Fibroblast of skin of scalp (primary cell): Measurements from ENCODE around the gene POLR2B.
"Not testable (repeated sequence)": the region's sequence is repeated elsewhere in the genome, so short reads cannot be mapped to it uniquely, and the experiment has no call there.

Source experiments
- DNase-seq: peaks from one replicate; pipeline ENCODE4 v3.0.0-alpha.2; 2013

The POLR2B gene

DNA sequence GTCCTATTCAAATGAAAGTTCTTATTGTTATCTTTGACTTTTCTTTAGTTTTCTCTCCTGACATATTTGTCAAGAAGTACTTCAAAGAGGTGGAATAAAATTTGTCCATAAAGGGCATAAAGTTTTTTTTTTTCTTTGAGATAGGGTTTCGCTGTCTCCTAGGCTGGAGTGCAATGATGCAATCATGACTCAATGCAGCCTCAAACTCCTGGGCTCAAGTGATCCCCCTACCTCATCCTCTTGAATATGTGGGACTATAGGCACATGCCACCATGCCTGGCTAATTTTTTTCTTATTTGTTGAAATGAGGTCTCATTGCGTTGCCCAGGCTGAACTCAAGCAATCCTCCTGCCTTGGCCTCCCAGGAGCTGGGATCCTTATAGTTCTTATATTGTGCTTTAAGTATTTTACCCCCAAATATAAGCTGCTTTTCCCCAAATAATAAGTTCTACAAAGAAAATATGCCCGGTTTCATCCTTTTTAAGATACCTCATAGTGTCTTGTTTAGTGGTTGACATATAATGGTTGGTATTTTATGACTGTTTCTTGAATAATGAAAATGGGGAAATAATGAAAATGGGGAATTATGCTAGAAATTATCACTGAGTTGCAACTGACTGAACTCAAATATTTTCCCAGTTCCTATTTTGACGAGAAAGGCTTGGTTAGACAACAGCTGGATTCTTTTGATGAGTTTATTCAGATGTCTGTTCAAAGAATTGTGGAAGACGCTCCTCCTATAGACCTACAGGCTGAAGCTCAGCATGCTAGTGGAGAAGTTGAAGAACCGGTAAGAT, 11.6 kb downstream of the POLR2B start:
- peak; percentile 48 for DNase-seq

DNA sequence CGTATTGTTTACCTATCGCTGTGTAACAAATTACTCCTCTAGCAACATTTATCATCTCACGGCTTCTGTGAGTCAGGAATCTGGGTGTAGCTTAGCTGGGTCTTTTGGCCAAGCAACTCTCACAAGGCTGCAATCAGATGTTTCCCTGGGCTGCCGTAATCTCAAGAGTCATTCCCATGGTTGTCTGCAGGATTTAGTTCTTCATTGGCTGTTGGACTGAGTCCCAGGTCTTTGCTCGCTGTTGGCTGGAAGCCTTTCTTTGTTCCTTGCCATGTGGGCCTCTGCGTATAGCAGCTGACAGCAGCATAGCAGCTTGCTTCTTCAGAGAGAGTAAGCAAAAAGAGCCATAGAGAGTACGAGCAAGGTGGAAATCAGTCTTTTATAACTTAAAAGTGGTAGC, 16.8 kb downstream of the POLR2B start:
- DNase-seq = peak; percentile 69

DNA sequence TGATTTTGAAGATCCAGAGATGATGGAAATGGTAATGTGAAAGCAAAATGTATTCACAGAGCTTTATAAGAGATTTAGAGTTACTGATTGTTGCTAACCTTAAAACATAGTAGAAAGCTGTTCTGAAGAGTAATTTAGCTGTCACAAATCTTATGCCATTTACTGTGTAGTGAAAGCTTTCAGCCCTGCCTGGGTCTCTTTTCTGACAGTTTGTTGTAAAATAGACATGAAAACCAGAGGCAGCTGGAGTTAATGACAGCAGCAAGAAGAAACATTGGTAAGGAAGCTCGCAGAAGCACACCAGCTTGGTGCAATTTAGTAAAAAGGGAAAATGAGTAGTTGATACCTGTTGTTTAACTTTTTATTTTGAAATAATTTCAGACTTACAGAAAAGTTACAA, 21.1 kb downstream of the POLR2B start:
- DNase-seq = no peak

DNA sequence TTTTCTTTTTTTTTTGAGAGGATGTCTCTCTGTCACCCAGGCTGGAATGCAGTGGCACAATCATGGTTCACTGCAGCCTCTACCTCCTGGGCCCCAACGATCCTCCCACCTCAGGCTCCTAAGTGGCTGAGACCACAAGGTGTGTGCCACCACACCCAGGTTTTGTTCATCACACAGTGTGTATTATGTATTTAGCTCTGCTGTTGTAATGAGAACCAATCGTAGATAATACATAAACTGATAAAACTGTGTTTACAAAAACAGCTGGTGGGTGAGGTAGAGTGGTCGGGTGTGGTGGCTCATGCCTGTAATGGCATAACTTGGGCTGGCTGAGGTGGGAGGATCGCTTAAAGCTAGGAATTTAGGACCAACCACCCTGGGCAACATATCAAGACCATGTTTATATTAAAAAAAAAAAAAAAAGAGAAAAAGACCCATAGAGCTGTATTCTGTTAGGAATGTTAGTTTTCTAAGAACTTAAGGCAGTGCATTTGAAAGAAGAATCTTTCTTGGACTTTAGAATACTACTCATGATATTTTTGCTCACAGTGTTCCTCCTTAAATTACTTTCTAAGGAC, 34.9 kb downstream of the POLR2B start:
- no peak for DNase-seq

DNA sequence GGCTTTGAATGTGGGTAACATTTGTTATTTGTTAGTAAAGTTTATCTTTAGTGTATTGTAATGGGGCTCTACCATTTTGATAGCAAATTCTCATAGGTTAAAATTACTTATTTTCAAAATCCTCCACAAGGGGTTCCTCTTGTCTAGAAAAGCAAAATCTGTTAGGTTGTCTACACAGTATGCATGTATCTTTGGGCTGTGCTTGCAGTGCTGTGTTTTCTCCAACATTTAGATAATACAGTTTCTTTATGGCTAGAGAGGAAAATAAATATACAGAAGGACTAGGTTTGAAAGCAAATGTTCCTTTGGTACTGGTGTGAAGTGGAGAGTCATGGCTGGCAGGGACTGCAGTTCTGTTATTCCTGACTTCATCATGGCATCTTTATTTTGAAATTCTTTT, 40.3 kb downstream of the POLR2B start:
- peak; percentile 22 for DNase-seq

DNA sequence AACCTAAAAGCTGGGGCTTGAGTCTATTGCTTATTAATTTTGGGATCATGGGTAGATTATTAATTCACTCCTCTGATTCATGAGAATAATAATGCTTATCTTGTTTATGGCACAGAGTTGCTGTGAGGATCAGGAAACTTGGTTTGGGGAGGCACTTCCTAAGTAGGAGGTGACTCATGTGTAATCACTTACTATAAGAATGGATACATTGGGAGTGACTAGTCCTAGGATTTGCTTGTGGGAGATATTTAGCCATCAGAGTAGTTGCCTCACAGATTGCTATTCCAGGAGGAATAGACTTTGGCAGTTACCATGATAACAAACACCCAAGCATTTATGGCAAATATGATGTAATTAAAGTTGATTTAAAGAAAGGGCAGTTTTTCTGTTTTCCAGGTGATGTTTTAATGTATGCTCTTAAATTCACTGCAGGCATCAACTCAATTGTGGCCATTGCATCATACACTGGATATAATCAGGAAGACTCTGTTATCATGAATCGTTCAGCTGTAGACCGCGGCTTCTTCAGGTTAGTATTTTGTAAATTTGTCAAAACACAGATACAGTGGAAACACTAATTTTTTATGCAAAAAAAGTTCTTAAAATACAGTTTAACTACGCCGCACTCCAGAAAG, 41.9 kb downstream of the POLR2B start:
- DNase-seq = peak; percentile 81

DNA sequence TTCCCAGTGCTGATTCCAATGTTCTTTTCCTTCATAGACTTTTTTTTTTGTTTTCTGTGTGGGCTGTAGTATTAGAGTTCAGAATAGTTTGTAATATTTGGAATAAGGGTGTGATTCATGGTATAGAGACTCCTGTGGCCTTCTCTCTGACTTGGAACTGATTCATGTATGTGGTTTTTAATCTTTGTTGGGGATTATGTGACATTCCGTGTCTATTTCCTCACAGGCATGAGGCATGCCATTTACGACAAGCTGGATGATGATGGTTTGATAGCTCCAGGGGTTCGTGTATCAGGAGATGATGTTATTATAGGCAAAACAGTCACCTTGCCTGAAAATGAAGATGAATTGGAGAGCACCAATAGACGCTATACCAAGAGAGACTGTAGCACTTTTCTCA, 44.4 kb downstream of the POLR2B start:
- DNase-seq = peak; percentile 96

DNA sequence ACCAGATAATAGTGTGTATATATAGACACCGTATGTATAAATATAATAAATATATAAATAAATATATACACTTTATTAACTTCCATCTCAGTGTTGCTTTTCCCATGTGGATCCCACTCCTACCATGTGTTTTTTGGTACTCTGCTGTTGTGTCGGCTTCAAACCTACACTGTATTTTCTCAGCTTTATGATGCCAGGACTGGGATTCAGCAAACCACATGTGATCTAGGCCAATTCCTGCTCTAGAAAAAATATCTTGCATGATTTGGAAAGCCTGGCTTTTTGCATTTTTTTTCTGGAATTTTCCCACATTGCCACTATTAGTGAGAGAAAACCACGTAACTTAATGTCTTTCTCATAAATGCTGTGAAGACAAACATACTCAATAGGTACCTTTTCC, 55.8 kb downstream of the POLR2B start:
- peak; percentile 40 for DNase-seq

DNA sequence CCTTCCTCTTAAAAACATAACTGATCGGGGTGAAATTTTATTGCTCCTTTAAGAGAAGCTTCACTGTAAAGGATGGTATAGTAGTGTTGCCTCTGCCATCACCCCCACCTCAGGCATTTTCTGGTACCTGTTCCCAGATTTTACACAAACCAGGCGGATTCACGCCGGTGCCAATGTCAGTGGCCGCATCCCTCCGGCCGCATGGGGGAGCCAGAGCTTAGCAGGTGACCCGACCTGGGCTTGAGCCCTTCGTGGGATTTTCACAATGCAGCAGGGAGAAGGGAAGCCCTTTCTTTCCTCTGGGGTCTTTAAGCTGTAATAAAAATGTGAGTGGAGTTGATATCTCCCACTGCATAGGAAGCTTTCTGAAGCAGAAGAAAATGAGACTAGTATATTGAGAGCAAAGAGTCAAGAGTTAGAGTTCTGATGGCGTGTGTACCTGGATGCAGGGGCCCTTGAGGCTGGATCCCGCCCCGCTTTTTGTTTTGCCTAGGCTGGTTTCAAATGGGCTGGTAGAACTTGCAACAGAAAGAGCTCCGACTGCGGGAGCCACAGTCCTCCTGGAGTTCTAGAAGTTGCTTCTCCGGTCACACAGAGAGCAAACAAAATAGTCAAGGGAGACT, 59.4 kb downstream of the POLR2B start:
- peak; percentile 60 for DNase-seq

DNA sequence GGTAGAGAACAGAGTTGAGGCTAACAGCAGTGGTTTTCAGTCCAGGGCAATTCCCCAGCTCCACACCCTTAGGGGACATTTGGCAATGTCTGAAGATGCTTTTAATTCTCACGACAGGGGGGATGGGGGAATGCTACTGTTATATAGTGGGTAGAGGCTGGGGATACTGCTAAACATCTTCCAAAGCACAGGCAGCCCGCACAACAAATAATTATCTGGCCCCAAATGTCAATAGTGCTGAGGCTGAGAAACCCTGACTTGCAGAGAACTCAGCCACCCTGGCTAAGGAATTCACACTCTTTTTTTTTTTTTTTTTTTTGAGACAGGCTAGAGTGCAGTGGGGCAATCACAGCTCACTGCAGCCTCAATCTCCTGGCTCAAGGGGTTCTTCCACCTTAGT, 60.6 kb downstream of the POLR2B start:
- peak; percentile 49 for DNase-seq

DNA sequence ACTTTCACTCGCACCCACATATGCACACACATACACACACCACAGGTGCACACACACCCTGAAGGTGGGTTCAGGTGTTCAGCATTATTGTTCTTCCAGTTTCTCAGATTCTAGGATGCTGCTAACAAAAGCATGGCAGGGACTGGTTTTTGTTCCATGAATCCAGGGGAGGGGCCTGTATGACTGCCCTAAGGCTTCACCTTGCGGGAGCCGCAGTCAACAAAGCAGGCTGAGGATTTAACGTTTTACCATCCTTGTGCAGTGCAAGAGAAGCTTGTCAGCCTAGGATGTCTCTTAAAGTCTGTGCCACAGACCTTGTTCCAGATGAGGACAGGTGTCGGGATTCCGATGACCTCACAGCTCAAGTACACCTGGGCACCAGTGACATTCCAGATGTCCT, 61.8 kb downstream of the POLR2B start:
- DNase-seq = no peak

DNA sequence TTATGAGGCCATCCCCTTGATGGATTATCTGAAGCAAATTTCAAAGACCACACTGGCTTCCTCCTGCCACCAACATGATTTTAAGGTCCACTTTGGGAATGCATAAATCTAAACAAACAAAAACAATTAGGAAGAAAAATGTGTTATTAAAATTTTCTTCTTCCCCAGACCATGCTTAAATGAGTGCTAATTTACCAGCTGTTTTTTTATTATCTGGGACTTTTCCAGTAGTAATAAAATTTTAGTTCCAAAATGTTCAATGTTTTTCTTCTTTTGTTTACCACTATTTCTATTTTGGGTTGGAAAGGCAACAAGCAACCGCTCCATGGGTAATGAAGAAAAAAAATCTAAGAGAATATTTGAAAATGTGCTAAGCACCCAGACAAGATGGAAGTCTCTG, 62.3 kb downstream of the POLR2B start:
- DNase-seq = no peak

DNA sequence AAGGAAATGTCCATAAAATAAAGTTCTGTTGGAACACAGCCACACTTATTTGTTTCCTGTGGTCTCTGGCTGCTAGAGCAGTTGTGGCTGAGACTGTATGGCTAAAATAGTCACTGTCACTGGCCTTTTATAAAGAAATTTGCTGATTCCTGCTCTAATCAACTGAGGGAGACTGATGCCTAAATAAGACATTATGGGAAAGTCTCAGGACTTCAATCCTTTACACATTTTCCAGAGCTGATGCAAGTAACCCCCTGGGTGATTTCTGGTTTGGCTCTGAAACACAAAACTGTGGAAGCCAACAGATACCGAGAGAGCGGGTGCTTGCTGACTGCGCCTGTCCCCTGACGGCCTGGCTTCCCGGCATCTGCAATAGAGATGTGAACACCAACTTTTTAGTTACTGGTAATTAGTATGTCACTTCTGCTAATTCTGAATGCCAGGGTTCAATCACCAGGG, 64.0 kb downstream of the POLR2B start:
- DNase-seq = peak; percentile 86

DNA sequence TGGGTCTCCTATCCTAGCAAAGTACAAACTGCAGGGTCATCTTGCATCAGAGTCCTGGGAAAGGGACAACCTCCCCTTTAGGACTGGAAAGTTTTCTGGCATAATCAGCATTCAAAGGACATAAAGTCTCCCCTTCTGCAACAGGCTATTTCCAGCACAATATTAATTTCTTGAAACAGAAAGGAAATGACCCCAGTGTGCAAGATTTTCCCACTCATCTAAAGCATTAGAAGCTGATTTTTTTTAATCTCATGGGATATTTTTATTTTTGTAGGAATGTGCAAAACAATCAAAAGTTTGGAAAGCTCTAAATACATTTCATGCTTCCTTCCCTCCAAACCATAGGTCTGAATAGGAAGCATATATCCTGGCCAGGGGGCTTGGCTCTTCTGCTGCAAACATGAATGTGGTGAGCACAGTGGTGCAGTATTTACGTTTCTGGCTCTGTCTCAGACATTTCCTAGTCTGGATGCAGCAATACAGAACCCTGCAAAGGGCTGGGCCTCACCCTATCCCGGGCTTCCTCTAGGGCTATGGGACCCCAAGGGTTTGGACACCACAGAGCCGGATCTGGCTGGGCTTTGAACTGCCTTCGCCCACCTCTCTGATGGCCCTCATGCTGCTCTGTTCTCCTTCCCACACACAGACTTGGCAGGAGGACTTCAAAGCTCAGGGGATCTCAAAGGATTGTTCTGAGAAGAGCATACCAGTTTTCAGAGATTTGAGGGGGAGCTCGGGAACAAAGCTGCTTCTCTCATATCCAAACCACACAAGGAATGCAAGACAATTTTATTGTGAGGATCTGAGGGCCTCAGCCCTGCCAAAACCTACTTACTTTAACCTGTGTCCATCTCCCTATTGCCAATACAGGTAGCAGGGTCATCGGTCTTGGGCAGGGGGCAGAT, 64.9 kb downstream of the POLR2B start:
- DNase-seq = peak; percentile 91

DNA sequence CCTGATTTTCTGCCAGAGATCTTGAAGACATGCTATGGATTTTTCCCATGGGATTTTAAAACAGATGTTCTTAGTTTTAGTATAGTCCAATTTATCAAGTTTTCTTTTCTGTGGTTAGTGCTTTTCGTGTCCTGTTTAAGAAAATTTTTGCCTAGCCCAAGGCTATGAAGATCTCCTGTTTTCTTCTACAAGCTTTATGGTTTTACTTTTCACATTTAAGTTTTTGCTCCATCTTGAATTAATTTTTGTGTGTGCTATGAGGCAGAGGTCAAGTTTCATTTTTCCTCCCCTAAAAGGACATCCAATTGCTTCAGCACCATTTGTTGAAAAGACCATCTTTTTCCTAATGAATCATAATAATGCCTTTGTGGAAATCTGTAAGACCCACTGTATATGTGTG, 65.6 kb downstream of the POLR2B start:
- peak; percentile 94 for DNase-seq

DNA sequence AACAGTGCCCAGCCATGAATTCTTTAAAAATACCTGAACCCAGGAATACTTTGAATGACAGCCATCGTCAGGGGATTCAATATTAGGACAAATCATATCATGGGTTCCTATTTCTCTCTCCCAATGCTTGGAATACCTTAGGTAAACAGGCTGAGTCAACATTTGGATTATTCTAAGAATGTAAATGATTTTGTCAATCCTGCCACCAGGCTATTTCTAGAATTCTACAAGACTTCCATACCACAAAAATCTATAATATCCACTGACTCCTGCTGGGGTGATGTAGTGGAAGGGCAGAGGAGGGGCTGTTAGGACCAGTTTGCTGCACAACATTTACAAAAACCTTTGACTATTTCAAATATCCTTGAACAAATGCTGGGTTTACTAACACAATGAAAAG, 66.3 kb downstream of the POLR2B start:
- peak; percentile 94 for DNase-seq

DNA sequence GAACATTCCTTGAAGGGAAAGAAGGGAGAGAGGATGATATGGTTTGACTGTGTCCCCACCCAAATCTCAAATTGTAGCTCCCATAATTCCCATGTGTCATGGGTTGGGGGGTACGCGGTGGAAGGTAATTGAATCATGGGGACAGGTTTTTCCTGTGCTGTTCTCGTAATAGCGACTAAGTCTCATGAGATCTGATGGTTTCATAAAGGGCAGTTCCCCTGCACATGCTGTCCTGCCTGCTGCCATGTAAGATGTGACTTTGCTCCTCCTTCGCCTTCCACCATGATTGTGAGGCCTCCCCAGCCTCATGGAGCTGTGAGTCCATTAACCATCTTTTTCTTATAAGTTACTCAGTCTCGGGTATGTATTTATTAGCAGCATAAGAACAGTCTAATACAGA, 68.3 kb downstream of the POLR2B start:
- DNase-seq = not testable (repeated sequence)

DNA sequence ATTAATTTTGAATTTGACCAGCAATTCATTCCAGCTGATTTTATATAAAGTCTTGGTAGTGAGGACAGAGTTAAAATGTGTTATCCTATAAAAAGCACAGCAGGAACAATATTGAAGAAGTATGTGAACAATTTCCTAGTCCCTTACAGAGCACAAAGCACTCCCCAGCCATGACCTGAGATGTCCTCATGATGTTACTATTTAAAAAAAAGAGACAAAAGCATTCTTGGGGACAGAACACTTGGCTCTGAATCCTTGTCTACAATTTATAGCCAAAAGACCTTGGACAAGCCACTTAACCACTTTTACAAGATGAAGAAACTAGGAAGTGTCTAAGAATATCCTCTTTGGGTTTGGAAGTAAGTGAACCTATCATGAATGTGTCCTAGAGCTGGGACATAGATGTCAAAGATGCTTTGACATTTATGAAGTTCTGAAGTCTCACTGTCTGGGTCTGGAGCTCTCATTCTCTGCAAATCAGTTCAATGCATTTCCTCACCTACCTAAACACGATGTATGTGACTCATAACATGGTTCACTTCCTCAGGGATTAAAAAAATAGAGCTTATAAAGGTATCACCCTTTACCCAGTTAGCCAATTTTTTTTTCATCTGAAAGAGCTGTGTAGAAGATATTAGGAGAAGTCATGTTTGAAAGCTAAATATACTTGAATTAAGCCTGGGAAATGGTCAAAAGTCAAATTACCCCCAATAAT, 70.1 kb downstream of the POLR2B start:
- peak; percentile 73 for DNase-seq

DNA sequence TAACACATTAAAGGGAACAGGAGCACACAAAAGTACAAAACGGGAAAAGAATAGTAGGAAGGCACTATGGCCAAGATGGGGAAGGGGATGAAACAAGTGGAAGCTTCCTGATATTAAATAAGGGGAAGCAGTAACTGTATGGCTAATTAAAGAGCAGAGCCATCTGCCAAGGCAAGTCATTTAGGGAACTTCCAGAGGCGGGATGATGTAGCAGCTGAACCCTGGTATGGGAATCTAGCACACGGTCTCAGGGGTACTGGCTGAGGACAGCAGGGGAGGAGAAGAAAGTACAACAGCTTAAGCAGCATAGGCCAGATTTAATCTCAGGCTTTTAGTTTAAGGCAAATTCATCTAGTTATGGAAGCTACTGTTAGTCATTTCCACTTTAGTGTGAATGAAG, 72.4 kb downstream of the POLR2B start:
- no peak for DNase-seq

DNA sequence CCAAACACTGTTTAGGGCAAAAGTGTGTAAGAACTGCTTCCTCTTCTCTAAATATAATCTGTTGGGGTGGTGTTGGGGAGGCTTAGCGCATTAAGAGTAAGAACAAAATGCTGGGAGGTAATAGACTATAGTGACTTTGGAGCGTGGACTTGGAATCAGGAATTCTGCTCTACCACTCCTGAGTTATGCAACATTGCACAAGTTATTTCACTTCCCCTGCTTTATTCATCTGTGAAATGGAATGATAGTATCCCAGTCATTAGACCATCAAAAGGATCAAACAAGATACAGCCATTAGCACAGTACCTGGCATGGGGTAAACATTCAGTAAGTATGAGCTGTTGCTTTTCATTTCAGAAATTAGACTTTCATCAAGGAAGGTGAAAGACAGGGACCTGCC, 72.8 kb downstream of the POLR2B start:
- no peak for DNase-seq

DNA sequence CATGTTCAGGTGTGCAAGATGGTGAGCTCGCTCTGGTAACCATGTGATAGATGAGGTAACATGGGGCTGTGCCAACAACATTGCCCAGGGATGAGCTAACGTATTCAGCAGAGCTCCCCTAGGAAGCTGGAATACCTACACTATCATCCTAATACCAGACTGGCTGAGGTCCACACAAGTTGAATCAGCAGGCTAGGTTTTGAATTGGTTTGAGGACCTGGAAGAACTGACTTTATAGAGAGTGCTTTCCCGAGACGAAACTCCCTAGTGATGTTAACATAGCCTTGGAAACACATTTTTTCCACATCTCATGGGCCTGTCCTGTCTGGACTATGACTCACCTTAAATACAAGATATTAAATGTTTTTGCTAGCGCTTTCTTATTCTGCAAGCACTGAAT, 74.8 kb downstream of the POLR2B start:
- peak; percentile 74 for DNase-seq

DNA sequence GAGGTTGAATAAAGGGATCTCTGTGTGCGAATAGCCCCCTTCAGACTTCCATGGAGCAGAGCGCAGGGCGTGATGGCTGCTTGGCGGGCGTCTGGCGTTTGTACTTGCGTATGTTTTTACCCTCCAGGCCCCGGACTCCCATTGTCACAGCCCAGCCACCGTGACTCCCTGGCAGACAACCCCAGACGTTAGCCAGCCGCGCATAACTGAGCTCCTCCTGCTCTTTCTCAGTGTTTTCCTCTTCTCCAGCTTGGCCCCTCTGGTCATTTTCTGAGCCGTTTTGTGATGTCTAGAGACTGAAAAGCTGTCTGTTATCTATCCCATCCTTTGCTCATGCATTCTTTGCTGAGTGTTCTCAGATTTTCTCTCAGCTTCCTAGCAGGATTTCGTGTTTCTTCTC, 77.2 kb downstream of the POLR2B start:
- no peak for DNase-seq
